Activated CD4-positive, alpha-beta T cell treated with anti-CD3 and anti-CD28 coated beads, Interleukin-2, amount 50 U/mL, for 24 hours (primary cell): ENCODE data around the gene KRTAP10-2.
"Not testable (repeated sequence)": the region's sequence is repeated elsewhere in the genome, so short reads cannot be mapped to it uniquely, and the experiment has no call there.

Experiments used
- DNase-seq, 2 donors: peaks; one replicate each; pipeline ENCODE4 v3.0.0-alpha.2; 2020; ENCODE audit warnings: low read depth in 1 of 2, low spot score in 1 of 2

The KRTAP10-2 gene

GRCh38 chr21:44503006-44503889 is 48.1 kb downstream of the KRTAP10-2 start:
- not testable (repeated sequence) for DNase-seq

- no peak for DNase-seq
Observed at GRCh38 chr21:44502171-44502958, 48.9 kb downstream of the KRTAP10-2 start.
